Mononuclear cell (primary cell): ENCODE results near the gene CACNA2D3. TPM values are rescaled to one million over a fixed set of nuclear protein-coding genes. Genes with fewer than 3 reads are reported as not detected.

Experiments
- H3K27me3 ChIP-seq: 2 replicates; pipeline ENCODE4 v1.6.0; 2011; ENCODE audit warnings: low read length, control low read depth; ENCODE audit not compliant: insufficient read depth
- H3K4me1 ChIP-seq: 2 replicates; pipeline ENCODE4 v1.5.1; 2011; ENCODE audit warnings: mild to moderate bottlenecking, low read length, control low read depth; ENCODE audit not compliant: insufficient read depth
- H3K4me3 ChIP-seq: 2 replicates; pipeline ENCODE4 v1.5.1; 2011; ENCODE audit warnings: mild to moderate bottlenecking, low read length, moderate library complexity
- H3K9me3 ChIP-seq: 2 replicates; pipeline ENCODE4 v1.5.1; 2011; ENCODE audit warnings: low read depth, mild to moderate bottlenecking, control low read depth, low read length
- total RNA-seq: library from RNA; depleted of rRNA; stranded (reverse); fragments of >200 nt; gene quantifications from one replicate; pipeline ENCODE4 v1.2.3, GENCODE V29; 2012

The CACNA2D3 gene
- total RNA-seq, 1 donor, result 2.0 TPM

- no peak overlapping the region for H3K4me3 ChIP-seq
- H3K9me3 ChIP-seq, result no peaks in the 10 kb centered on the region
- no peaks in the 10 kb centered on the region for H3K27me3 ChIP-seq
- no peaks in the 10 kb centered on the region for H3K4me1 ChIP-seq
These were observed 883.9 kb downstream of the CACNA2D3 start for GRCh38 chr3:55006244-55006676.

GRCh38 chr3:55007971-55008370 lies 885.6 kb downstream of the CACNA2D3 start:
- Histone ChIP-seq H3K4me3 (no peak overlapping the region), H3K9me3 (no peaks in the 10 kb centered on the region), H3K4me1 (no peaks in the 10 kb centered on the region), H3K27me3 (no peaks in the 10 kb centered on the region)

- no peaks in the 10 kb centered on the region for H3K27me3 ChIP-seq
- H3K4me3 ChIP-seq, result no peak overlapping the region
- H3K9me3 ChIP-seq, result no peaks in the 10 kb centered on the region
- H3K4me1 ChIP-seq, result no peaks in the 10 kb centered on the region
These were observed 887.0 kb downstream of the CACNA2D3 start for GRCh38 chr3:55009372-55009771.

- H3K4me3 ChIP-seq, result no peak overlapping the region
- H3K27me3 ChIP-seq, result no peaks in the 10 kb centered on the region
- H3K4me1 ChIP-seq, result no peaks in the 10 kb centered on the region
- no peaks in the 10 kb centered on the region for H3K9me3 ChIP-seq
These were observed 889.7 kb downstream of the CACNA2D3 start for GRCh38 chr3:55012091-55012490.

GRCh38 chr3:55013145-55013925 lies 891.0 kb downstream of the CACNA2D3 start:
- H3K4me1 ChIP-seq, result no peaks in the 10 kb centered on the region
- no peaks in the 10 kb centered on the region for H3K27me3 ChIP-seq
- H3K9me3 ChIP-seq, result no peaks in the 10 kb centered on the region
- no peak overlapping the region for H3K4me3 ChIP-seq

- Histone ChIP-seq H3K27me3 (no peaks in the 10 kb centered on the region), H3K4me1 (no peaks in the 10 kb centered on the region), H3K4me3 (no peak overlapping the region), H3K9me3 (no peaks in the 10 kb centered on the region)
These were observed 891.7 kb downstream of the CACNA2D3 start for GRCh38 chr3:55014081-55014480.

- Histone ChIP-seq H3K27me3 (no peaks in the 10 kb centered on the region), H3K4me1 (no peaks in the 10 kb centered on the region), H3K4me3 (no peak overlapping the region), H3K9me3 (no peaks in the 10 kb centered on the region)
These were observed 892.6 kb downstream of the CACNA2D3 start for GRCh38 chr3:55014906-55015305.

GRCh38 chr3:55017876-55018275 lies 895.5 kb downstream of the CACNA2D3 start:
- no peak overlapping the region for H3K4me3 ChIP-seq
- no peaks in the 10 kb centered on the region for H3K4me1 ChIP-seq
- no peaks in the 10 kb centered on the region for H3K9me3 ChIP-seq
- H3K27me3 ChIP-seq, result no peaks in the 10 kb centered on the region

GRCh38 chr3:55030938-55031337 lies 908.6 kb downstream of the CACNA2D3 start:
- no peak overlapping the region for H3K4me3 ChIP-seq
- H3K9me3 ChIP-seq, result no peaks in the 10 kb centered on the region
- no peaks in the 10 kb centered on the region for H3K4me1 ChIP-seq
- H3K27me3 ChIP-seq, result no peaks in the 10 kb centered on the region

- Histone ChIP-seq H3K27me3 (no peaks in the 10 kb centered on the region), H3K4me1 (no peaks in the 10 kb centered on the region), H3K4me3 (no peak overlapping the region), H3K9me3 (no peaks in the 10 kb centered on the region)
These were observed 914.7 kb downstream of the CACNA2D3 start for GRCh38 chr3:55036883-55037577.

- H3K4me1 ChIP-seq, result no peaks in the 10 kb centered on the region
- no peaks in the 10 kb centered on the region for H3K9me3 ChIP-seq
- H3K4me3 ChIP-seq, result no peak overlapping the region
- H3K27me3 ChIP-seq, result no peaks in the 10 kb centered on the region
These were observed 920.2 kb downstream of the CACNA2D3 start for GRCh38 chr3:55042591-55042990.

GRCh38 chr3:55044486-55044885 lies 922.1 kb downstream of the CACNA2D3 start:
- no peak overlapping the region for H3K4me3 ChIP-seq
- no peaks in the 10 kb centered on the region for H3K4me1 ChIP-seq
- H3K27me3 ChIP-seq, result no peaks in the 10 kb centered on the region
- H3K9me3 ChIP-seq, result no peaks in the 10 kb centered on the region

GRCh38 chr3:55059027-55059629 lies 936.8 kb downstream of the CACNA2D3 start:
- Histone ChIP-seq H3K9me3 (peaks cover 7% of the 10 kb centered on the region), H3K4me3 (no peak overlapping the region), H3K27me3 (no peaks in the 10 kb centered on the region), H3K4me1 (no peaks in the 10 kb centered on the region)

GRCh38 chr3:55060896-55061719 lies 938.8 kb downstream of the CACNA2D3 start:
- Histone ChIP-seq H3K27me3 (no peaks in the 10 kb centered on the region), H3K4me3 (no peak overlapping the region), H3K4me1 (no peaks in the 10 kb centered on the region), H3K9me3 (no peaks in the 10 kb centered on the region)

- no peak overlapping the region for H3K4me3 ChIP-seq
- H3K9me3 ChIP-seq, result no peaks in the 10 kb centered on the region
- no peaks in the 10 kb centered on the region for H3K27me3 ChIP-seq
- no peaks in the 10 kb centered on the region for H3K4me1 ChIP-seq
These were observed 939.3 kb downstream of the CACNA2D3 start for GRCh38 chr3:55061720-55062034.
